Spinal cord (tissue), 10 donors: ENCODE measurements around the gene SORCS2. TPM values are rescaled to one million over a fixed set of nuclear protein-coding genes. Genes with fewer than 3 reads are reported as not detected.

ENCODE experiments used
- DNase-seq, 6 donors: peaks; one replicate each; pipeline versions ENCODE4 v3.0.0 to v3.0.0-alpha.2; 2013 to 2015; ENCODE audit warnings: low spot score in 6 of 6, low read depth in 4 of 6
- H3K27ac ChIP-seq: one replicate; pipeline ENCODE4 v1.5.1; 2013; ENCODE audit warnings: low read depth, low read length, control low read depth
- H3K27me3 ChIP-seq: one replicate; pipeline ENCODE4 v1.6.1; 2013; ENCODE audit warnings: low read length; ENCODE audit not compliant: control insufficient read depth, insufficient read depth
- H3K36me3 ChIP-seq: one replicate; pipeline ENCODE4 v1.6.1; 2013; ENCODE audit warnings: low read length; ENCODE audit not compliant: control insufficient read depth, insufficient read depth
- H3K4me1 ChIP-seq: one replicate; pipeline ENCODE4 v1.6.1; 2013; ENCODE audit warnings: low read length; ENCODE audit not compliant: control insufficient read depth, insufficient read depth
- H3K4me3 ChIP-seq: one replicate; pipeline ENCODE4 v1.5.1; 2013; ENCODE audit warnings: low read depth, low read length, control low read depth
- H3K9me3 ChIP-seq: one replicate; pipeline ENCODE4 v1.6.1; 2013; ENCODE audit warnings: low read length; ENCODE audit not compliant: control insufficient read depth, insufficient read depth
- WGBS: methylation state at CpG from one replicate; pipeline ENCODE4 v1.1.5; 2013; ENCODE audit warnings: missing lambda C conversion rate; ENCODE audit not compliant: insufficient coverage; 5-methylcytosine and 5-hydroxymethylcytosine counted together
- polyA plus RNA-seq, 2 donors: library from polyadenylated mRNA; unstranded; fragments of 120-200 nt; gene quantifications; one replicate each; pipeline ENCODE4 v1.2.1, GENCODE V29; 2013; ENCODE audit not compliant: insufficient read length in 2 of 2
- total RNA-seq, 2 donors: library from RNA; depleted of rRNA in 1 of 2; stranded (reverse); fragments of 120-200 nt in 1 of 2; fragments of >200 nt in 1 of 2; gene quantifications; one replicate each; pipeline versions ENCODE4 v1.2.3 to v1.2.4, GENCODE V29; 2013 to 2014
- donor health status: healthy.

SORCS2 gene
- total and polyA plus RNA-seq, 4 donors: 7.3 to 24.8 (median 16.5) TPM

DNA sequence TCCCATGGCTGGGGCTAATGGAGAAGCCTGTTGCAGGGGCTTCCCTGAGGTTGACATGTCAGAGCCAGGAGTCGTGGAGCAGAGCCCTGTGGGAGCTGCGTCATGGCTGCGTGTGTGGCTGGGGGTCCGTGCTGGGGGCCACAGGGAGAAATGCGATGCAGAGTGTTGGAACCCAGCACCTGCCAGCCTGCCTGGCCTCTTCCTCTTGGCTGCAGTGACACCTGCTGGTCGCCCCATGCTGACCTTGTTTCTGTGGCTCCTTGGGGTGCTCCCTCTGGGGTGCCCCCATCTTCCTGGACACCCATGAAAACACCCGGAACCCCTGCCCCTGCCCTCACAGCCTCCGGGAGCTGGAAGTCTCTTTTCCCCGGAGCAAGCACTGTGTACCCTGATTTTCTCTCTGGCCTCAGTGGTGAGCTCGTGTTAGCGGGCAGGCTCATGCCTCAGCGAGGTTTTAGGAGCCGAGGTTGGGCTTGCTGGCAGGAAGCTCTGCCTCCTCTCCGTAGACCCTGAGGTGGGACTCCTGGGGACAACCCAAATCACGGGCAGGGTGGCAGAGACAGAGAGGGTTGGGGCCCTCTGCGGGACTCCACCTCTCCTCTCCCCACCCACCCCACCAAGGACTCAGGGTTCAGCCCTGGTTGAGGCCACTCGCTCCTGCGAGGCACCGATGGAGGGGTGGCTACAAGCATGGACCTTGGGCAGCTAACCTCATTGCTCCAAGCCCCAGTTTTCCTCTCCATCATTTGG, 103.7 kb downstream of the SORCS2 start:
- peak in 1 of 6 donors; percentile 49 for DNase-seq
- Histone ChIP-seq H3K4me3 (no peak overlapping the region), H3K27me3 (peaks cover 10% of the 10 kb centered on the region), H3K27ac (peak overlapping the region; percentile 90), H3K9me3 (no peaks in the 10 kb centered on the region), H3K4me1 (peaks cover 75% of the 10 kb centered on the region), H3K36me3 (no peaks in the 10 kb centered on the region)
- 65% methylated on average over 16 of the region's 19 CpGs for WGBS

DNA sequence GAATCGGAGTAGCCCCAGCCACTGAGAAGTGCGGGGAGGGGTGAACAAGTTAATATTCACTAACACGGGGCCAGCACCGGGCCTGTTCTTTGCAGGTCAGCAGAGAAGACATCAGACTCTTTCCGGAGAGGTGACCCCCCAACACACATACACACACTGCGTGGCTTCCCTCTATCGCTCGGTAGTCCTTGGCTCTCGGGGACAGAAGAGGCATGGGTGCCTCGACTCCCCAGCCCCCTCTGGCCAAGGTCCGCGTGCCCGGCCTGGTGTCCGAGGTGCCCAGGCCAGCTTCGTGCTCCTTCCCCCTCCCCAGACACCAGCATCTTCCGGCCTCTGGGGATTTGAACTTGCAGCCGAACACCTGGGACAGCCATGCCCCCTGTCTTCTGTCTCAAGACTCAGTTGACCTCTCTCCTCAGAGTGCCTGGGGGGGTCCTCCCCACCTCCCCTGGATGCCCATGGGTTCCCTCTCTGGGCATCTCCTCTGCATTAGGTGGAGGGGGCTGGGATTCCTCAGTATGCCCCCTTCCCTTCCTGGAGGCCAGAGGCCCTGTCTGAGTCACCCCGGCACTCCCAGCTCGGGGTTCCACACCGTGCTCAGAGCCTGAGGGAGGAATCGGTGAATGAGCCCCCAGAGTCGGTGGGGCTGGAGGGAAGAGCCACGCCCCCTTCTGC, 104.5 kb downstream of the SORCS2 start:
- WGBS: 83% methylated on average over 21 of the region's 23 CpGs
- Histone ChIP-seq H3K4me1 (peaks cover 75% of the 10 kb centered on the region), H3K9me3 (no peaks in the 10 kb centered on the region), H3K27ac (no peak overlapping the region), H3K36me3 (no peaks in the 10 kb centered on the region), H3K27me3 (peaks cover 8% of the 10 kb centered on the region), H3K4me3 (no peak overlapping the region)
- no peak for DNase-seq

DNA sequence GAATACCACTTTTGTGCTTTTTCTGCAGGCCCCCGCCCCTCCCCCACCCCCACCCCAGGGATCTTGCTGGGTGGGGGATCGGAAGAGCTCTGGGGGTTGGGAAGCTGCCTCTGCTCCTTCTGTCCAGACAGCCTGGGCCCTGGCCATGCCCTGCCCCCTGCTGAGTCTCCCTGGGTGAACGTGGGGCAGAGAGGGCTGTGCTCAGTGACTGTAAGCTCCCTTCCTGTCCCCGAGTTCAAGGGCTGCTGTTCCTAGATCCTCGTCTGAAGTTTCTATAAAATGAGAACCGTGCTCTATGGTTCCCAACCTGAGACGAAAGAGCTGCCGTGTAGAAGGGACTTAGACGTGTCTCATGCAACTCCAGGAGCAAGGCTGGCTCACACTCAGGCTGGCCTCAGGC, 105.0 kb downstream of the SORCS2 start:
- 63% methylated on average over 7 of the region's 9 CpGs for WGBS
- no peak for DNase-seq
- H3K27me3 ChIP-seq: peaks cover 8% of the 10 kb centered on the region
- H3K4me3 ChIP-seq: no peak overlapping the region
- H3K4me1 ChIP-seq: peaks cover 77% of the 10 kb centered on the region
- H3K36me3 ChIP-seq: no peaks in the 10 kb centered on the region
- H3K9me3 ChIP-seq: no peaks in the 10 kb centered on the region
- H3K27ac ChIP-seq: no peak overlapping the region

DNA sequence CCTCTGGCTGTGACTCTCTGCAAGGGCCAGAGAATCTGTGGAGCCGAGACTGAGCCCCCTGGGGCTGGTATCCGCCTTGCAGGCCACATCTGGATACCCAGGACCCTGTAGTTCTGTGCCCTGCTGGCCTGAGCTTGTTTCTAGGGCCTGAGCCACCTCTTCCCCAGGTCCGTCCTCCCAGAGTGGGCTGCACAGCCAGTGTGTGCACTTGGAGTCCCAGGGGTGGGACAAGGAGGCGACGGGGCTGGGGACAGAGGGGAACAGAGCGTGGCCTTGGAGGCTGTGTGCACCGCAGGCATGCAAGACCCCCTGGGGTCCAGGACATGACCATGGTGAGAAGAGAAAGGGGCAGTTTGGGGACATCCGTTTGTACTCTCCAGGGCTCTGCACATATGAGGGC, 105.5 kb downstream of the SORCS2 start:
- DNase-seq: no peak
- Histone ChIP-seq H3K27ac (no peak overlapping the region), H3K36me3 (no peaks in the 10 kb centered on the region), H3K4me3 (no peak overlapping the region), H3K27me3 (peaks cover 8% of the 10 kb centered on the region), H3K9me3 (no peaks in the 10 kb centered on the region), H3K4me1 (peaks cover 82% of the 10 kb centered on the region)
- 75% methylated on average over 8 of the region's 8 CpGs for WGBS

DNA sequence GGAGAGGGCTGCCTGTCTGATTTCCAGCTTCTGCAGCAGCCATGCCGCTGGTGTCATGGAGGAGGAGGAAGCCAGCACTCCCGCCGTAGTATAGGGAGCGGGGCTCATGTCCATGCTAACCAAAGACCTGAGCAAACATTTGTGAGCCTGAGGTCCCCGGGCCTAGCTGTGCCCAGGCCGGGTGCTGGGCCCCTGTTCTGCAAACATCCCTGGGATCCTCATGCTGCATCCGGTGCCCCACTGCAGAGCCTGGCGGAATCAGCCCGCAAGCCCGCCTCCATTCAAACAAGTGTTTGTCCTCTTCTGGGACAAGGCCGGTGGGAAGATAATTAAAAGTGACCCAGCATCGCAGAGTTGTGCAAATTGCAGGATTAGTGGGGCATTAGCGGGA, 106.3 kb downstream of the SORCS2 start:
- peaks cover 86% of the 10 kb centered on the region for H3K4me1 ChIP-seq
- H3K27me3 ChIP-seq: peaks cover 8% of the 10 kb centered on the region
- no peaks in the 10 kb centered on the region for H3K9me3 ChIP-seq
- no peak overlapping the region for H3K4me3 ChIP-seq
- H3K36me3 ChIP-seq: no peaks in the 10 kb centered on the region
- peak in 1 of 6 donors; percentile 34 for DNase-seq
- no peak overlapping the region for H3K27ac ChIP-seq
- WGBS: 53% methylated on average over 10 of the region's 13 CpGs

DNA sequence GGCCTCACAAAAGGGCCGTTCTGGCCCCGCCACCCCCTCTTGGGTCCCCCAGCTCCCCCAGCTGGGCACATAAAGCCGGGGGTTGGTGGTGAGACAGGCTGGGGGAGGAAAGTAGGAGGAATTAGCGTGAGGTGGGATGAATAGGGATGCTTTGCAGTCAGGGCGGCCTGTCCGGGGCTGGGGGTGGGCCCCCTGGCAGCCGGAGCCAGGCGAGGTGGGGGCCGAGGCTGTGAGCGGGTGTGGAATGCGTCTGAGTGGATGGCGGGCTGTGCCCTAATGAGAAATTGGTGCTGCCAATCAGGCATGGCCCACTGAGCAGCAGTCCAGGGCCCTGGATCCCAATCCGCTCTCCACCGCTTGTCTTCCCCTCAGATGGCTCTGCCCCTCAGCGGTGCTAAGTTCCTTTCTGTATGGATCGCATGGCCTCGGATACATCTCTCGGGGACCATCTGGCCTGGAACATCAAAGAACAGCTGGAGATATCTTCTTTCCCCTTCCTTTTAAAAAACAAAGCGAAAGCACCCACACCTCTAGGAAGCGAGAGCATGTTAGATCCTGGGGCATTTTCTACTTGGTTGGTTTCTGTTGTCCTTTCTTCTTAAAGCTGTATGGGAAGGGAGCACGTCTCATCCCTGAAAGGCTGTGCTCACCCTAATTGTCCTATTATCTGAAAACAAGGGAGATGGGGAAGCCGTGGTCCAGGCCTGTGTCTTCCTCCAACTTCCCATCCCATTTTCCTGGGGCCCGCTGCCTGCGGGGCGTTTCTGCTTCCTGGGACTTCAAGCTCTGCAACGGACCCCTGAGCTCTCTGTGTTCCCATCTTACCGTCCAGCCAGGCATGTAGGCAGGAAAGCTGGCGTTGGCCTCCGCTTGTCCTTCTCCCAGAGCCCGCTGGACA, 106.9 kb downstream of the SORCS2 start:
- WGBS: 41% methylated on average over 26 of the region's 30 CpGs
- Histone ChIP-seq H3K9me3 (no peaks in the 10 kb centered on the region), H3K27ac (no peak overlapping the region), H3K4me1 (peaks cover 87% of the 10 kb centered on the region), H3K27me3 (peaks cover 8% of the 10 kb centered on the region), H3K36me3 (peaks cover 2% of the 10 kb centered on the region), H3K4me3 (no peak overlapping the region)
- peak in 2 of 6 donors; percentile 62 to 77 for DNase-seq

DNA sequence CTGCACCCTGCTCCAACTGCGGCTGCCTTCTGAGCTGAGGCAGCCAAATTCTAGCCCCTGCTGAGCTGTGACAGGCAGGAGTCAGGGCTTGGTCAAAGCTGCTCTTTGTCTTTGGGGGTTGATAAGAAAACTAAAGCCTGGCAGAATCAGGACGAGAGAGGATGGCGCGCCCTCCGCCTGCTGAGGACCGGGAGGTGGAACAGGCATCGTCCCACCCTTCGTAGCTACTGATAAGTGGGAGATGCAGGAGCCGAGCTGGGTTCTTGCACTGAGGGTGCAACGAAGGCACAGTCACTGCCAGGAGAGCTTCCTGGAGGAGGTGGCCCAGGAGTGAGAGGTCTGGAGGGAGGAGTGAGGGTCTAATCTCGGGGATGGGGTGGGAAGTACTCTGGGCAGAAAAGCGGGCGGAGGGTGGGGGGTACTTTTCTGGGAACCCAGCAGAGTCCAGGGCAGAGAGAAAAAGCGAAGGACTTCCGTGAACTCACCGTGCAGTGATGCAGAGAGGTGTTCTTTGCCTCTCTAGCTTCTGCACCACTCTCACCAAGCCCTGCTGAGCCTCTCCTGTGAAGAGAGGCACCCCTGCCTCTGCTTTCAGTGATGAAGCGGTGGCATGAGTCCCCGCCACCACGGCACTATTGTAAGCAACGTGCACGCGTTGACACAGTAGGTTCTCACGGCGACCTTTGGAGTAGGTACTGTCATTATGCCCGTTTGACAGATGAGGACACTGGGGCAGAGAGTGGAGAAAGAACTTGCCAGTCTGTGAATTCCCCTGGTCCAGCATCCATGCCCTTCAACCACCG, 107.8 kb downstream of the SORCS2 start:
- H3K9me3 ChIP-seq: no peaks in the 10 kb centered on the region
- 83% methylated on average over 26 of the region's 26 CpGs for WGBS
- H3K27ac ChIP-seq: no peak overlapping the region
- H3K4me3 ChIP-seq: no peak overlapping the region
- peaks cover 6% of the 10 kb centered on the region for H3K36me3 ChIP-seq
- no peak for DNase-seq
- peaks cover 86% of the 10 kb centered on the region for H3K4me1 ChIP-seq
- peaks cover 8% of the 10 kb centered on the region for H3K27me3 ChIP-seq

DNA sequence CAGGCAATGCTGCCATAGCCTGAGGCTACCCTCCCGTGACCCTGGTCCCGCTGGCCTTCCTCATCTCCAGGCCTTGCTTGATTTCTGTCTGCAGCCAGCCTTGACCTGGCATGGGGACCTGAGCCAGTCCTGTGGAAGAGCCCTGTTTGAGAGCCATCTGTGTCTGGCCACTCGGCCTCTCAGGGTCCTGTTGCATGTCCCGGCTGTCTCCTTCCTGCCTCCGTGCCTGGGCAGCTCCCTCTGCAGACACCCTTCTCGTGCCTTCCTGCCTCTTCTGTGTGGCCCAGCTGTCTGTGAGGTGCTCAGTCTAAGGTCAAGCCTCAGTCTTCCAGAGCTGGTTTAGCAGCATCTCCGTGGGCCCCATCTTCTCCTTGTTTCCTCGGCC, 108.4 kb downstream of the SORCS2 start:
- DNase-seq: no peak
- WGBS: 90% methylated on average over 8 of the region's 8 CpGs
- Histone ChIP-seq H3K36me3 (peaks cover 6% of the 10 kb centered on the region), H3K9me3 (no peaks in the 10 kb centered on the region), H3K4me3 (no peak overlapping the region), H3K27ac (no peak overlapping the region), H3K27me3 (peaks cover 11% of the 10 kb centered on the region), H3K4me1 (peaks cover 80% of the 10 kb centered on the region)
